CD4-positive, alpha-beta T cell treated with Interleukin-12 subunit alpha and Interleukin-12 subunit beta, for 1 hour (primary cell): ENCODE measurements around the gene GFOD2.

Experiments used
- DNase-seq: peaks from one replicate; pipeline ENCODE4 v3.0.0-alpha.2; 2020

Gene GFOD2

GRCh38 chr16:67731071-67731752 is 12.1 kb upstream of the GFOD2 start:
- no peak for DNase-seq

- DNase-seq, result no peak
These were observed 11.2 kb upstream of the GFOD2 start for GRCh38 chr16:67730326-67730725.

DNA sequence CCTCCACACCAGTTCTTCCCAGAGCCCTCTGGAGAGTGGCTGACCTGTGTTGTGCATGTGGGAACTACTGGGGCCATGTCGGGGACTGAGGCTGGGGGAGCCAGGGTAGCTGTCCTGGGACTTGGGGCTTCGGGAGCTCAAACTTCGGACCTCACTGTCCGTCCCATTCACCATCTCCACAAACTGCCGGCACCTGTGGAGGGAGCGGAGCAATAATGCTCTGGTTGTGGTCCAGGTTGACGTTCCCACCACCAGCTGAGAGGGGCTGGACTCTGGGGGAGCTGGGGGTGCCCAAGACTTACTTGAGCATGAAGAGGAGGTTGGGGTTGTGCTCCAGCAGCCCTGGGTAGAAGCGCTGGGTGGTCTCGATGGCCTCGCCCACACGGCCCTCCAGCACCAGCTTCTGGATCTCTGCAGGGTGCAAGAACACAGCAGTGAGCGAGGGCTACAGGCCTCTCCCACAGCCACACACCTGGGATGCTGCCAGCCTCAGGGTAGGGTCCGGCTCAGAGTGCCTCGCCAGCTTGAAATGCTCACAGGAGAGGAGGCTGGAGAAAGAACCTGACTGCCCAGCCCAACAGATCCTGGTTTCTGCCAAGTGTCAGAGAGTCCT is 10.6 kb upstream of the GFOD2 start:
- no peak for DNase-seq

DNA sequence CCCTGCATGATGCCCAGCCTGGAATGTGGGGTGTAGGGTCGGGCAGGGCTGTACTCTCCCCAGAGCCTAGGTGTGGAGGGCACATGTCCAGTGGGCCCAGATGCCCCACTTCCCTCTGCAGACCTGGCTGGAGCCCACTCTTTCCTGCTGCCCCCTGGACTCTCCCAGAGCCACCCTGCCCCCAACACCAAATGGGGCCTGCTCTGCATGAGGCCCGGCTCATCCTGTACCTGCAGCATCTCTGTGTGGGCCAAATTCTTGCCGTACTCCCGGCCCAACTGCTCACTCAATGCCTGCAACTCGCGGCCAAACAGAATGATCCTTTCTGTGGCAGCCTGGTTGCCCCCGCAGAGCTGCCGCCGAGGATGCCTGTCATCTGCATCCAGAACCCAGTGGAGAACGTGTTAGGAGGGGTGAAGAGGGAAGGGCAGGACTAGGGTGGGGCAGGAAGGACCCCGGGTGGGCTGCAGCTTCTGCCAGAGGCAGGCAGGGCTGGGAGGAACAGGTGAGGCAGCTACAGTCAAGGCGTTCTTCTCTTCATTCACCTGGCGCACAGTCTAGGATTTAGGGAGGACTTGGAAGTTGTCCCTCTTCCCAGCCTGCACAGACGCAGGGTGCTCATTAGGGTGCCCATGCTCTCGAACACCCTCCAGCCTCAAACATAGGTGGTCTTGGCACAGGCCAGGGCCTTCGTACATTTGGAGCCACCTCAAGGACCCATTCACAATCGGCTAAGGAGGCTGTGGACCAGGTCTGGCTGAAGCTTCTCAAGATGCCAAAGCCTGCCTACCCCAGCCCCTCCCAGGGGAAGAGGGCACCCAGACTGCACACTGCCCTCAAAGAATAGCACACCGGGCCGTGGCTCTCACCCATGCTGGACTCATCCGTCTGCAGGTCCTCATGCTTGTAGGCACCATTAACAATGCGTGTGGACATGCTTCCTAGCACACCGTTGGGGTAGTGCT is 8.7 kb upstream of the GFOD2 start:
- no peak for DNase-seq

- DNase-seq, result no peak
These were observed 7.3 kb upstream of the GFOD2 start for GRCh38 chr16:67726106-67727034.

DNA sequence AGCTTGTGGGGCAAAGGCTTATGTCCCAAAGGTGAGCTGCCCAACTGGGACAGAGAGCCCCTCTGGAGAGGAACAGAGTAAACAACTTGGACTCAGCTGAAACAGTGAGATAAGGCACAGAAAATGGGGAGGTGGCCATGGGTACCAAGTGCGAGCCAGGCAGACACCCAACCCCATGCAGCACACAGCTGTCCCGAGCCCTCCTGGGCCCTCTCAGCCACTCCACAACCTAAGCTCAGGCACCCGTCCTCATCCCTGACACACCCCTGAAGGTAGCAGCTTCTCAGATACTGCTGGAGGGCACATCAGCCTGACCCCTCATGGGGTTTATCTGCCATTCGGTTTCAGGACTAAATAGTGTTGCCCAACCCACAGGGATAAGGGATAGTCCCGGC is 4.8 kb upstream of the GFOD2 start:
- no peak for DNase-seq

DNA sequence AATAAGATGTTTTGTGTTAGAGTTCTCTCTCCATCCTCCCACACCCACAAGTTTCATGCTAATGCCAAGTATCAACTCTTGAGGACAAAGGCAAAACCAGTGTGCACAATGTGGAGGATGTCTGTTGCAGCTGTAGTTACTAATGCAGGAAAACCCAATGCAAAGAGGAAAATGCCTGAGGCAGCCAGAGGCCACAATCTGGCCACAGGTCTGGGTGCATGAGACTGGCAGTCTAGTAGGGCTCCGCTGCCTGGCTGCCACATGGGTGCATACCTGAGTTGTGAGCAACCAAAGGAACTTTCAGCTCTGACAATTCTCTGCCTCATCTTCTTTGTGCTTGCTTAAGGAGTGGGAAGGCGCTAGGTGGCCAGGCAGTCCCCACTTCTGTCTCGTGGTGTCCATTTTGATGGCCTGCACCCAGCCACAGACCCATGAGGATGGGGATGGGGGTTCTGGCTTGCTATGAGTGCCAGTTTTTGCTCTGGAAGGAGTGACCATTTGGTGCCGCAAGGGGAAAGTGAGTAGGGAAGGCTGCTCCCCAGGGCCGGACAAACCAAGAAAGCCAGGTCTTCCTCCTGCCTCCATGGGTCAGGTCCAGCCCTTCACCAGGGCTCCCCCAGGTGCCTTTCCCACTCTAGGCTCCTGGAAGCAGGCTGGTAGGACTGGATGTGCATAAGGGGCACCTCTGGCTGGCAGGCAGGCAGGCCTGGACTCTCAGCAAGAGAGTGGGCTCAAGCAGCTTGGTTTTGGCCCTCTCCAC is 4.2 kb upstream of the GFOD2 start:
- DNase-seq, result no peak

DNA sequence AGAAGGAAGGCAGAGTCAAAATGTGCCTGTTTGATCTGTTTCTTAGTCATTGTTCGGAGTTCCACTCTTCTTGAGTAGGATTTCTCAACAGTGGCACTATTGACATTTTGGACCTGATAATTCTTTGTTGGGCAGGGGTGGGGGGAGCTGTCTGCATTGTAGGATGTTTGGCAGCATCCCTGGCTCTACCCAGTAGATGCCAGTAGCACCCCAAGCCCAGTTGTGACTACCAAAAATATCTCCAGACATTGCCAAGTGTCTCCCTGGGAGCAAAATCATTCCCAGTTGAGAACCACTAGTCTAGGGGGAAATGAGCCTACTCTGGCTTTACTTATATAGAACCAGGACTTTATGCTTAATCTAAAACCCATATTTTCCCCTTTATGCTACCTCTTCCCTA is 1.1 kb upstream of the GFOD2 start:
- no peak for DNase-seq

GRCh38 chr16:67719778-67720144 is 645 bp upstream of the GFOD2 start:
- peak; percentile 27 for DNase-seq

- peak; percentile 7 for DNase-seq
These were observed 458 bp downstream of the GFOD2 start for GRCh38 chr16:67718668-67719047.

DNA sequence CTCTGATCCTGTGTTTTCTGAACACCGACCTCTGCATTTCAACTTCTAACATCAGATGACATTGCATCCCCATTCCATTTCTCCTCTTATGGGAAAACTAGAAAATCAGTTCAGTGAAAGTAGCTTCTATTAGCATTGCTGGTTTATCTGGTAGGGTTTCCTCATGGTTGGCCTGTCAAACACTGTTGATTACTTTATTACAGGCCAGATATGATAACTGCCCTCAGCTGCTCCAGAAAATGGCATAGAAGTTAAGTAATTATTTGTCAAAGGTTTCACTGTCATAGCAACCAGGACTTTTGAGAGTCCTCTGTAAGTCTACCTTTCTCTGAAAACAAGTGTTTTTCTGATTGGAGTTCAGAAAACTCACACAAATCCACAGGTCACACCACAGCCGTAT is 3.0 kb downstream of the GFOD2 start:
- DNase-seq, result no peak

GRCh38 chr16:67714522-67714921 is 4.6 kb downstream of the GFOD2 start:
- DNase-seq, result no peak

DNA sequence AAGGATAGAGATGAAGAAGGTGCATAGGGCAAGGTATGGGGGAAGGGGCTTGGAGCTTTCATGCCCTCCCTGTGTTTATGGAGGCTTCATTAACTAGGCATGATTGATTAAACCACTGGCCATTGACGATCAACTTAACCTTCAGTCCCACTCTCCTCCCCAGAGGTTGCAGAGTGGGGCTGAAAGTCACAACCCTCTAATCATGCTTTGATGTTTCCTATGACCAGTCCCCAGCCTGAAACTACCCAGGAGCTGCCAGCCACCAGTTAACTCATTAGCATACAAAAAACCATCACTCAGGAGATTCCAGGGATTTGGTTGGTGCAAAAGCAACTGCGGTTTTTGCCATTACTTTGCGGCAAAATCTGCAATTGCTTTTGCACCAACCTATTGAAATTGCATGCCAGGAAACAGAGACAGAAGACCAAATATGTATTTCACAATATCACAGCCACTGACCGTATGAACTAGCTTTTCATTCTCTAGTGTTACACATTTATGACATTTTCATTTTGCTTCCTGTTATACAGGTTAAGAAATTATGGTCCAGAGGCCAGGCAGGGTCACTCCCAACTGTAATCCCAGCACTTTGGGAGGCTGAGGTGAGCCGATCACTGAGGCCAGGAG is 5.4 kb downstream of the GFOD2 start:
- no peak for DNase-seq

DNA sequence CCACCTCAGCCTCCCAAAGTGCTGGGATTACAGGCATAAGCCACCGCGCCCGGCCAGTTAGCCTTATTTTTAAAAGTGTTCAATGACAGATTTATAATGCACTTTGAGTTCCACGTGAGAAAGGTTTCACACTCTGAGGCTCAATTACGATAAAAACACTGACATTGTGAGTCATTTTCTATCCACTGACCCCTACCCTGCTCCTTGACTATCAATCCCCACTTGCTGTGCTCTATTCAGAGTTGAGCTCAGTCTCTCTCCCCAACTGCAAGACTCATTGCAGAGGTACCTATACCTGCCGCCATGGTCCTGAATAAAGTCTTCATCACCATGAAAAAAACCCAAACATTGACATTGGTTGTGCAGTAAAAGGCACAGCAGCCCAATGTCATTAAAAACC is 8.5 kb downstream of the GFOD2 start:
- no peak for DNase-seq

GRCh38 chr16:67709050-67709449 is 10.1 kb downstream of the GFOD2 start:
- DNase-seq, result no peak

DNA sequence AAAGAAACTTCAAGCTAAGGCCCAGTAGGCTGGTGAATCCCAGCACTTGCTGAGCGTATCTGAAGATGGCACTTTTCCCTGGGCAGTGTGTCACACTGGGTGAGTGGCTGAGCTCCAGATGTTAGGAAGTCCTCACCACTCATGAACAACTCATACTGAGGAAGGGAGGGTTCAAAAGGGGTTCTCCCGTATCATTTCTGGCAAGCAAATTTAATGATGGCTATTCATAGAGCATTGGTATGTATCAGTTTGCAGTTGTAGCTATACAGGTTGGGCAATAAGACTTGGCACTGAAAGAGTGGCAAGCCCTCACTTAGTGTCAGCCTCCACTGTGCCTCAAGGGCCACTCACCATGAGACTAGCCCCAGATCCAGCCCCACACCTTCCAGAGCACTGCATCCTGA is 10.7 kb downstream of the GFOD2 start:
- no peak for DNase-seq

DNA sequence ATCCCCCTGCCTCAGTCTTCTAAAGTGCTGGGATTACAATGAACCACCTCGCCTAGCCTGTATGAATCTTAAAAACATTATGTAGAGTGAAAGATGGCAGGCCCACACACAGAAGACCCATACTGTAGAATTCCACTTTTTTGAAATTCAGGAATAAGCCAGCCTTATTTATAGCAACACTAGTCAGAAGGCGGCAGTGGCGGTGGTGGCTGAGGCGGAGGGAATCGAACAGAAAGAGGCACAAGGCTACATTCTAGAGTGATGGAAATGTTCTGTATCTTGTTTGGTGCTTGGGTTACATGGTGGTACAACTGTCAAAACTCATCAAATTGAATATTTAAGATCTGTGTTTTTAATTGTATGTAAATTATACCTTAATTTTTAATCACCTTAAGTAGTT is 11.3 kb downstream of the GFOD2 start:
- DNase-seq, result no peak

DNA sequence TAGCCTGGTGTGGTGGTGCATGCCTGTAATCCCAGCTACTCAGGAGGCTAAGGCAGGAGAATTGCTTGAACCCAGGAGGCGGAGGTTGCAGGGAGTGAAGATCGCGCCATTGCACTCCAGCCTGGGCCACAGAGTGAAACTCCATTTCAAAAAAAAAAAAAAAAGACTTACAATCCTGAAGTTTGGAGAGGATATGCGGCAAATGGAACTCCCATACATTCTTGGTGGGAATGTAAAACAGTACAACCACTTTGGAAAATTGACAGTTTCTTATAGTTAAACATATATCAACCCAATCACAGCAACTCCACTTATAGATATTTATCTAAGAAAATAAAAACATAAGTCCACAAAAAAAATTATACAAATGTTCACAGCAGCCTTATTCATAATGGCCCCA is 11.9 kb downstream of the GFOD2 start:
- DNase-seq, result no peak

GRCh38 chr16:67704110-67704509 is 15.0 kb downstream of the GFOD2 start:
- no peak for DNase-seq

GRCh38 chr16:67703626-67704025 is 15.5 kb downstream of the GFOD2 start:
- peak; percentile 12 for DNase-seq

- no peak for DNase-seq
These were observed 17.0 kb downstream of the GFOD2 start for GRCh38 chr16:67702130-67702529.

DNA sequence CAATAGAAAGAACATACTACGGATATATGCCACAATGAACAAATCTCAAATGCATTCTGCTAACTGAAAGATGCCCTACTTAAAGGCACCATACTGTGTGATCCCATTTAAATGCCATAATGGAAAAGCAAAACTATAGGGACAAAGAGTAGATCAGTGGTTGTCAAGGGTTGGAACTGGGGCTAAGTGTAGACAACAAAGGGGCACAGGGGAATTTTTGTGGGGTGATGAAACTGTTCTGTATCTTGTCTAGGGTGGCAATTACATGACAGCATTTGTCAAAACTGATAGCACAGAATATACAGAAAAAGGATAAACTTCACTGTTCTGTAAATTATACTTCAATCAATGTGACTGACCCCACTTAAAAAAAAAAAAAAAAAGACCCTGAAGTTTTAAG is 17.7 kb downstream of the GFOD2 start:
- DNase-seq, result no peak
